Measurements from ENCODE around the gene IFNE.
A peak's percentile ranks its signal among the peaks of the same experiment; 100 is the strongest.

GRCh38 chr9:21465859-21466518 lies 16.1 kb downstream of the IFNE start:
- no peak for TF ChIP-seq EZH2phosphoT487 (IDR thresholded peaks at IDR 0.05; ENCODE audit: borderline replicate concordance, low read length)
- TF ChIP-seq CTCF (conservative IDR thresholded peaks at IDR 0.05; ENCODE audit: low read depth, low read length): peak; percentile 79
- no peak for TF ChIP-seq EZH2 (IDR thresholded peaks at IDR 0.05; ENCODE audit: low read length, unreplicated experiment)

Measured in PC-3 (cell line).